Pancreas (tissue), 10 donors: ENCODE measurements around the gene SLC25A19. TPM values are rescaled to one million over a fixed set of nuclear protein-coding genes. Genes with fewer than 3 reads are reported as not detected.
A peak's percentile ranks its signal among the peaks of the same experiment; 100 is the strongest.

ENCODE experiments used
- ATAC-seq, 4 donors: fragments of 200-7000 bp; cut with Tn5 transposase; one replicate each; pipeline versions ENCODE4 v1.8.0 to v1.9.1; 2020; ENCODE audit warnings: mild to moderate bottlenecking in 4 of 4, moderate library complexity in 4 of 4
- DNase-seq, 6 donors: peaks; one replicate each; pipeline ENCODE4 v3.0.0-alpha.2; 2020
- FAIRE-seq: peaks from 2 replicates; lab custom pipeline; 2012; peaks lifted over from hg19 to GRCh38; lab: Jason Lieb, UNC
- H3K27ac ChIP-seq, 4 donors: fragments of 200-600 bp; sonication (generic); 1 replicate in 3 of 4; 2 replicates in 1 of 4; pipeline versions ENCODE4 v1.5.0 to v1.8.0; 2020
- H3K27me3 ChIP-seq, 4 donors: fragments of 200-600 bp; one replicate each; pipeline ENCODE4 v1.8.0; 2021
- H3K36me3 ChIP-seq, 3 donors: fragments of 200-600 bp; sonication (generic) in 1 of 3; one replicate each; pipeline versions ENCODE4 v1.5.0 to v1.8.0; 2020 to 2021
- H3K4me1 ChIP-seq, 3 donors: fragments of 200-600 bp; one replicate each; pipeline ENCODE4 v1.8.0; 2021
- H3K4me3 ChIP-seq, 4 donors: fragments of 200-600 bp; sonication (generic) in 2 of 4; one replicate each; pipeline versions ENCODE4 v1.5.0 to v1.8.0; 2020 to 2021
- H3K9me3 ChIP-seq, 4 donors: fragments of 200-600 bp; one replicate each; pipeline ENCODE4 v1.8.0; 2021
- WGBS, 2 donors: extraction: QIAGEN DNeasy Blood & Tissue Kit; methylation state at CpG; one replicate each; pipeline ENCODE4 v1.1.7; 2013; 5-methylcytosine and 5-hydroxymethylcytosine counted together
- intact Hi-C, 3 donors: fragments of 100-400 bp; cut with DNase I; formaldehyde crosslinking; loops; one replicate each; pipeline versions ENCODE4 v1.11.1 to v1.14.2; 2022
- polyA plus RNA-seq, 2 donors: library from polyadenylated mRNA; stranded (reverse); fragments of 200-250 nt; gene quantifications; one replicate each; pipeline ENCODE4 v1.2.3, GENCODE V29; 2013
- total RNA-seq, 6 donors: library from RNA; stranded (reverse); fragmentation: NEBNext Ultra II Directional in 4 of 6; extraction: Animal tissue kit (Norgen Biotek cat#: 25700) in 4 of 6; gene quantifications; one replicate each; pipeline versions ENCODE4 v1.2.1 to v1.2.4, GENCODE V29; 2021 to 2023
- TF ChIP-seq, protein P1 (sequence below), 4 donors: fragments of 200-600 bp; sonication (generic) in 3 of 4; IDR thresholded peaks; one replicate each; pipeline versions ENCODE4 v1.5.0 to v1.8.0; 2021; ENCODE audit warnings: antibody characterized with exemption in 4 of 4
- donor health status: healthy with polysubstance abuse.
- donor health status: DM: no; HTN: no; CAD: no; lungs with moderate emphysema.
- donor health status: DM: no; HTN: no; CAD: no.
- donor health status: control.
- donor health status: control.
- donor health status: Bipolar disorder and iron deficiency.
- donor health status: DM: yes; HTN: yes; CAD: no.
- donor health status: DM: no; HTN: no; CAD: no.
- donor health status: DM: no; HTN: no; CAD: no.
- donor health status: DM: yes; HTN: yes; CAD: no.

The SLC25A19 gene
- total and polyA plus RNA-seq, 8 donors = 4.4 to 10.8 (median 7.6) TPM

DNA sequence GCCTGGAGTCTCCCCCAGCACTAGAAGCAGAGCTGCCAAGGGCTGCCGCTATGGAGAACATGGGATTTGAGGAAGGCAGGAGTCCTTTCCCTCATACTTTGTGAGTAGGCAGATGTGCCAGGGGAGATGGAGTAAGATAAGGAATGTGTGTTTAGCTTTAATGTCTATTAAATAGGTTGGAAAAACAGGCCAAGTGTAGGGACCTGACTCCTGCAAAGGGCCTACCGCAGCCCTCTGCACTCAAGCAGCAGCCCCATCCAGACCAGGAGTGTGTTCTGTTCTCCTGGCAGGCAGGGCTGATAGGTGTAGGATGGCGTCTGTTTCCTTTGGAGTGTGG, 16.4 kb downstream of the SLC25A19 start:
- peaks cover 4 to 12% (median 7%) of the 10 kb centered on the region in 3 donors for H3K4me1 ChIP-seq
- intact Hi-C loops = no loop called here
- TF ChIP-seq, protein P1, sequence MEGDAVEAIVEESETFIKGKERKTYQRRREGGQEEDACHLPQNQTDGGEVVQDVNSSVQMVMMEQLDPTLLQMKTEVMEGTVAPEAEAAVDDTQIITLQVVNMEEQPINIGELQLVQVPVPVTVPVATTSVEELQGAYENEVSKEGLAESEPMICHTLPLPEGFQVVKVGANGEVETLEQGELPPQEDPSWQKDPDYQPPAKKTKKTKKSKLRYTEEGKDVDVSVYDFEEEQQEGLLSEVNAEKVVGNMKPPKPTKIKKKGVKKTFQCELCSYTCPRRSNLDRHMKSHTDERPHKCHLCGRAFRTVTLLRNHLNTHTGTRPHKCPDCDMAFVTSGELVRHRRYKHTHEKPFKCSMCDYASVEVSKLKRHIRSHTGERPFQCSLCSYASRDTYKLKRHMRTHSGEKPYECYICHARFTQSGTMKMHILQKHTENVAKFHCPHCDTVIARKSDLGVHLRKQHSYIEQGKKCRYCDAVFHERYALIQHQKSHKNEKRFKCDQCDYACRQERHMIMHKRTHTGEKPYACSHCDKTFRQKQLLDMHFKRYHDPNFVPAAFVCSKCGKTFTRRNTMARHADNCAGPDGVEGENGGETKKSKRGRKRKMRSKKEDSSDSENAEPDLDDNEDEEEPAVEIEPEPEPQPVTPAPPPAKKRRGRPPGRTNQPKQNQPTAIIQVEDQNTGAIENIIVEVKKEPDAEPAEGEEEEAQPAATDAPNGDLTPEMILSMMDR (IDR thresholded peaks at IDR 0.05) = no peak
- WGBS, 2 donors = 68% methylated on average over 3 of the region's 3 CpGs
- H3K27me3 ChIP-seq = no peaks in the 10 kb centered on the region
- no peaks in the 10 kb centered on the region for H3K9me3 ChIP-seq
- no peak overlapping the region for H3K4me3 ChIP-seq
- DNase-seq (no peak), FAIRE-seq (no peak), ATAC-seq (no peak)
- H3K36me3 ChIP-seq = no peaks in the 10 kb centered on the region
- H3K27ac ChIP-seq = no peak overlapping the region

DNA sequence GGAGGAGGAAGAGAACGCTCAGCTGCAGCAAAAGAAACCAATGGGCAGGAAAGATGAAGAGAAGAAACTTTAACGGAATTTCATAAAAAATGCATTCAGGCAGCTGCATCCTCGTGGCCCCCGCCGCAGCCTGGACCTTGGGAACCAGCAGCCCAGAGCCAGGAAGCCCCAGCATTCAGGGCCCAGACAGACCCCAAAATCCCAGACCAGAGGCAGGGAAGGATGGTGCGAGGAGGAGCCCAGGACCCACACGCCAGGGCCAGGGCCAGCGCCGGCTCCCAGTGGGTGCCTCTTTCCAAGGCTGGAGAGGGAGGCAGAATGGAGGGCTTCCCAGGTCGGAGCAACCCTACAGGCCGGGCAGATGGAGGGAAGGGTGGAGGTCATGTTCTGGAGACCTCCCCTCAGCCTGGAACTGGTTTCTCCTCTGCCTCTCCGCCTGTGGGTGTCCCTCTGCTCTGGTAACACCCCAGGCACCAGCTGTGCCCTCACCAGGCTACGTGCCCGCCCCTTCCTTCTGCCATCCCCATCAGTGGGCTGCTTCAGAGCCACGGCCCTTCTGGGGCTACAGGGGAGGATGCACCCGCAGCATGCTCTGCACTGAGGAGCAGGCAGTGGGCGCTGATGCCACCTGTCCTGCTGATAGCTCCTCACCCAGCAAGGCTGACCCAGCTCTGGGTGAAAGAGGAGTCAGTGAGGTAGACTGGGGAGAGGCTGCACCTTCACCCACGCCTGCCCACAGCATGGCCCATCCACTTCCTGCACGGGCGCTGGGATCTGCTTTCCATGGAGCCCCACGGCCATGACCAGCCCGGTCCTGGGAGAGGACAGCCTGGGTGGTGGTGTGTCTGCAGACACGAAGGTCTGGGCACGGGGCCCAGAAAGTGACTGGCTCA, 17.0 kb downstream of the SLC25A19 start:
- H3K4me1 ChIP-seq = peaks cover 4 to 12% (median 7%) of the 10 kb centered on the region in 3 donors
- intact Hi-C loops = no loop called here
- DNase-seq (peak in 3 of 6 donors; percentile 40 to 74 (median 61)), ATAC-seq (no peak), FAIRE-seq (no peak)
- 39 to 42% methylated on average over 23 to 24 of the region's 24 CpGs for WGBS, 2 donors
- H3K27me3 ChIP-seq = no peaks in the 10 kb centered on the region
- H3K9me3 ChIP-seq = no peaks in the 10 kb centered on the region
- TF ChIP-seq, protein P1 (IDR thresholded peaks at IDR 0.05) = no peak
- H3K36me3 ChIP-seq = no peaks in the 10 kb centered on the region
- H3K4me3 ChIP-seq = peak overlapping the region; percentile 65 to 91 (median 82)
- H3K27ac ChIP-seq = peak overlapping the region in 1 of 4 donors; percentile 99

DNA sequence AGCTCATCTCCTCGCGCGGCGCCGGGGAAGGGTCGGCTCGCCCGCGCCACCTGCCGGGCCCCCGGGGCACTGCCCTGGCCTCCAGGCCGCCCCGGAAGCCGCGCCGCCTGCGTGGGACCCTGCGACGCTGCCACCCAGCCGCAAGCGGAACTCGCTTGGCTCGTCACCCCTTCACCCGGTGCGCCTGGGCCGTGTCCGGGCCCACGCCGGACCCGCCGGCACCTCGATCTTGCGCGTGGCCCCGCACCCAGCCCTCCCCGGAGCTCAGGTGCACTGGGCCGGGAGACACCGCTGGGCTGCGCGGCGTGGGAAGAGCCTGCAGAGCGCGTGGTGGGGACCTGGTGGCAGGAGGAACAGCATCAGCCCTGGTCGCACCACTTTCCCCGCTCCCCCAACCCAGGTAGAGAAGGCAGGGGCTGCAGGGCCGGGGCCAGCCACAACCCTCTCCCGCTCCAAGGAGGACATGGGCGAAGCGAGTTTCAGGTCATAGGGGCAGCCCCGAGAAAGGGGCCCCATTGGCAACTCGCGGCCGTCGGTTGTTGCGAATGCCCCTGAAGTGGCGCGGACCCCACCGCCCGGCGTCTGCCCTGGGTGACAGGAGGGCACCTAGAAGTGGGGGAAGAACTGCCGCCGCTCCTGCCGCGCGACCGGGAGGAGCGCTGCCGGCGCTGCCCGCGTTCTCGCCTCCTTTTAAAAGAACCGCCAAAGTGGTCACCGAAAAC, 17.8 kb downstream of the SLC25A19 start:
- Histone ChIP-seq H3K36me3 (peaks cover 0 to 5% (median 0%) of the 10 kb centered on the region in 3 donors), H3K9me3 (no peaks in the 10 kb centered on the region), H3K4me3 (peak overlapping the region; percentile 65 to 91 (median 82)), H3K27me3 (no peaks in the 10 kb centered on the region), H3K27ac (peak overlapping the region; percentile 77 to 99 (median 96)), H3K4me1 (peaks cover 4 to 12% (median 7%) of the 10 kb centered on the region in 3 donors)
- DNase-seq (peak; percentile 70 to 93 (median 86)), FAIRE-seq (no peak), ATAC-seq (peak; percentile 80 to 87 (median 84))
- 0% methylated on average over 57 to 74 of the region's 74 CpGs for WGBS, 2 donors
- intact Hi-C loops = no loop called here
- TF ChIP-seq, protein P1 (IDR thresholded peaks at IDR 0.05) = peak; percentile 64 to 83 (median 78)

DNA sequence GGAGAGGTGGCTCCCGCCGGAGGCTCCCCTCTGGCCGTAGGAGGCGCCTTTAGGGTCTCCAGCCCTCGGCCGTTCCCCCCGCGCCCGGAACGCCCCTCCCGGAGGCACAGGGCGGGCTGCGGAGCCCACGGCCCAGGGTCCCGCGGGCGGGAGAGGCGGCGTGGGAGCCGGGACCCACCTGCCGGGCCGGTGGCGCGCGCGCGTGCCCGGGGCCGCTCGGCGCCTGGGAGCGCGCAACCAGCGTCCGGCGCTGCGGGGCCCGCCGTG, 18.3 kb downstream of the SLC25A19 start, which contains the start of gene MIF4GD:
TSS of gene MIF4GD (minus strand) at position 266 of the 267 bp plus-strand sequence. CDS start 1,036 bp downstream, outside the sequence.
- DNase-seq (no peak), ATAC-seq (no peak), FAIRE-seq (no peak)
- peak within 1 kb of the TSS; percentile 80 to 94 (median 88) for H3K4me3 ChIP-seq
- peak within 1 kb of the TSS; percentile 93 to 99 (median 96) for H3K27ac ChIP-seq
- peaks cover 4 to 12% (median 7%) of the 10 kb centered on the region in 3 donors for H3K4me1 ChIP-seq
- no peaks in the 10 kb centered on the region for H3K27me3 ChIP-seq
- no peaks in the 10 kb centered on the region for H3K9me3 ChIP-seq
- TF ChIP-seq, protein P1 (IDR thresholded peaks at IDR 0.05) = no peak
- 0% methylated on average over 4 to 39 of the region's 39 CpGs for WGBS, 2 donors
- intact Hi-C loops = no loop called here
- peaks cover 2 to 9% (median 2%) of the 10 kb centered on the region in 3 donors for H3K36me3 ChIP-seq
